ENCODE data around the gene CCIN. TPM values are rescaled to one million over a fixed set of nuclear protein-coding genes. Genes with fewer than 3 reads are reported as not detected.

CCIN gene
- total RNA-seq, 1 donor from 2014 or later: not detected

- Mint-ChIP-seq H3K27me3 (ENCODE audit: insufficient read depth, low read depth) (no peaks in the 10 kb centered on the region), H3K27ac (no peak overlapping the region), H3K9me3 (no peaks in the 10 kb centered on the region), H3K36me3 (peaks cover 16% of the 10 kb centered on the region), H3K4me1 (no peaks in the 10 kb centered on the region), H3K4me3 (no peak overlapping the region)
- Histone ChIP-seq H3K4me1 (no peaks in the 10 kb centered on the region), H3K79me2 (ENCODE audit: low read depth) (no peaks in the 10 kb centered on the region), H3F3A (ENCODE audit: low read depth) (no peaks in the 10 kb centered on the region), H3K27me3 (no peaks in the 10 kb centered on the region), H3K9me3 (ENCODE audit: low read depth) (no peaks in the 10 kb centered on the region), H4K20me1 (ENCODE audit: low read depth) (no peaks in the 10 kb centered on the region), H3K27ac (no peak overlapping the region), H3K9ac (no peak overlapping the region), H3K4me3 (no peak overlapping the region), H2AFZ (replicated peaks) (no peak overlapping the region), H3K4me2 (no peak overlapping the region), H3K36me3 (no peaks in the 10 kb centered on the region)
- DNase-seq (ENCODE audit: low spot score): no peak
- no peak for TF ChIP-seq EZH2phosphoT487 (IDR thresholded peaks at IDR 0.05)
- no peak for TF ChIP-seq EZH2 (IDR thresholded peaks at IDR 0.05)
- no peak for TF ChIP-seq CTCF (IDR thresholded peaks at IDR 0.05)
Measured at GRCh38 chr9:36121971-36122370, 47.2 kb upstream of the CCIN start.

- H3K4me2 ChIP-seq: no peak overlapping the region
- no peaks in the 10 kb centered on the region for H3K27me3 ChIP-seq
- H3K9me3 ChIP-seq (ENCODE audit: low read depth): no peaks in the 10 kb centered on the region
- no peaks in the 10 kb centered on the region for H3K4me1 Mint-ChIP-seq
- TF ChIP-seq EZH2phosphoT487 (IDR thresholded peaks at IDR 0.05) (no peak), CTCF (IDR thresholded peaks at IDR 0.05) (no peak), EZH2 (IDR thresholded peaks at IDR 0.05) (no peak)
- peaks cover 11% of the 10 kb centered on the region for H3K36me3 Mint-ChIP-seq
- H3K79me2 ChIP-seq (ENCODE audit: low read depth): no peaks in the 10 kb centered on the region
- H3K9me3 Mint-ChIP-seq: no peaks in the 10 kb centered on the region
- no peak overlapping the region for H3K4me3 Mint-ChIP-seq
- H3K27ac Mint-ChIP-seq: no peak overlapping the region
- no peak overlapping the region for H3K27ac ChIP-seq
- no peaks in the 10 kb centered on the region for H3F3A ChIP-seq (ENCODE audit: low read depth)
- no peak overlapping the region for H3K4me3 ChIP-seq
- no peak overlapping the region for H3K9ac ChIP-seq
- no peaks in the 10 kb centered on the region for H3K27me3 Mint-ChIP-seq (ENCODE audit: insufficient read depth, low read depth)
- no peak for DNase-seq (ENCODE audit: low spot score)
- H3K4me1 ChIP-seq: no peaks in the 10 kb centered on the region
- no peak overlapping the region for H2AFZ ChIP-seq (replicated peaks)
- no peaks in the 10 kb centered on the region for H4K20me1 ChIP-seq (ENCODE audit: low read depth)
- no peaks in the 10 kb centered on the region for H3K36me3 ChIP-seq
Measured at GRCh38 chr9:36123515-36123914, 45.7 kb upstream of the CCIN start.

GRCh38 chr9:36125062-36125855 is 43.9 kb upstream of the CCIN start:
- DNase-seq (ENCODE audit: low spot score): no peak
- no peaks in the 10 kb centered on the region for H3K27me3 ChIP-seq
- H3K36me3 Mint-ChIP-seq: peaks cover 7% of the 10 kb centered on the region
- H2AFZ ChIP-seq (replicated peaks): no peak overlapping the region
- H3K79me2 ChIP-seq (ENCODE audit: low read depth): no peaks in the 10 kb centered on the region
- no peaks in the 10 kb centered on the region for H3K36me3 ChIP-seq
- no peak overlapping the region for H3K4me3 Mint-ChIP-seq
- H3K27ac ChIP-seq: no peak overlapping the region
- H3K9ac ChIP-seq: no peak overlapping the region
- no peaks in the 10 kb centered on the region for H3K4me1 ChIP-seq
- H4K20me1 ChIP-seq (ENCODE audit: low read depth): no peaks in the 10 kb centered on the region
- no peak overlapping the region for H3K4me3 ChIP-seq
- no peak overlapping the region for H3K27ac Mint-ChIP-seq
- no peaks in the 10 kb centered on the region for H3K9me3 ChIP-seq (ENCODE audit: low read depth)
- no peaks in the 10 kb centered on the region for H3K9me3 Mint-ChIP-seq
- H3K4me2 ChIP-seq: no peak overlapping the region
- no peaks in the 10 kb centered on the region for H3K27me3 Mint-ChIP-seq (ENCODE audit: insufficient read depth, low read depth)
- TF ChIP-seq CTCF (IDR thresholded peaks at IDR 0.05) (no peak), EZH2phosphoT487 (IDR thresholded peaks at IDR 0.05) (no peak), EZH2 (IDR thresholded peaks at IDR 0.05) (no peak)
- no peaks in the 10 kb centered on the region for H3F3A ChIP-seq (ENCODE audit: low read depth)
- no peaks in the 10 kb centered on the region for H3K4me1 Mint-ChIP-seq

All from neural progenitor cell (in vitro differentiated cells).